Inflammatory macrophage treated with lipopolysaccharide for 4 hours (primary cell): ENCODE data around the gene ELOVL3.
"Not testable (repeated sequence)": the region's sequence is repeated elsewhere in the genome, so short reads cannot be mapped to it uniquely, and the experiment has no call there.

ENCODE experiments used
- DNase-seq: peaks from one replicate; pipeline ENCODE4 v3.0.0-alpha.2; 2020

ELOVL3 gene

GRCh38 chr10:102227050-102227449 is 951 bp downstream of the ELOVL3 start:
- DNase-seq: peak; percentile 90

- DNase-seq: peak; percentile 73
Observed at GRCh38 chr10:102229810-102230263, 3.7 kb downstream of the ELOVL3 start.

GRCh38 chr10:102230264-102230860 is 4.3 kb downstream of the ELOVL3 start:
- DNase-seq: peak; percentile 24

DNA sequence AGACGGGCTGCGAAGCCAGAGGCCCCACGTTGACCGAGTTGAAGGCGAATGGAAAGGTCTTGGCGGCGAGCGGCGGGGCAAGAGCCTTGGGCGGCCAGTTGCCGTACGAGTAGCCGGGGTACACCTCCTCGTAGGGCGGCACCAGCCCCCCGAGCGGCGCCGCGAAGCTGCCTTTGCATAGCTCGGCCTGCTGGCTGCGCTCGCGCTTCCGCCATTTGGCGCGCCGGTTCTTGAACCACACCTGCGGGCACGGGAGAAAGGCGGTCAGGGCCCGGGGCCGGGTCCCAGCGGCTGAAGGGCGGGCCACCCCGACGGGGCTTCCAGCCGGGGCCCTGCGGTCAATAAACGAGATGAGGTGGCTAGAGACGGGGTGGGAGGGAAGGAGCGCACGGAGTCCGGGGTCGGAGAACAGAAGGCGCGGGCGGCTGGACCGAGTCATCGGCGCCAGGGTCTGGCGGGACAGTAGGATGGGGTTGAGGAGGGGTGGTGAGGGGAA is 4.8 kb downstream of the ELOVL3 start:
- DNase-seq: no peak

- peak; percentile 52 for DNase-seq
Observed at GRCh38 chr10:102231357-102232318, 5.5 kb downstream of the ELOVL3 start.

- no peak for DNase-seq
Observed at GRCh38 chr10:102233997-102234396, 7.9 kb downstream of the ELOVL3 start.

DNA sequence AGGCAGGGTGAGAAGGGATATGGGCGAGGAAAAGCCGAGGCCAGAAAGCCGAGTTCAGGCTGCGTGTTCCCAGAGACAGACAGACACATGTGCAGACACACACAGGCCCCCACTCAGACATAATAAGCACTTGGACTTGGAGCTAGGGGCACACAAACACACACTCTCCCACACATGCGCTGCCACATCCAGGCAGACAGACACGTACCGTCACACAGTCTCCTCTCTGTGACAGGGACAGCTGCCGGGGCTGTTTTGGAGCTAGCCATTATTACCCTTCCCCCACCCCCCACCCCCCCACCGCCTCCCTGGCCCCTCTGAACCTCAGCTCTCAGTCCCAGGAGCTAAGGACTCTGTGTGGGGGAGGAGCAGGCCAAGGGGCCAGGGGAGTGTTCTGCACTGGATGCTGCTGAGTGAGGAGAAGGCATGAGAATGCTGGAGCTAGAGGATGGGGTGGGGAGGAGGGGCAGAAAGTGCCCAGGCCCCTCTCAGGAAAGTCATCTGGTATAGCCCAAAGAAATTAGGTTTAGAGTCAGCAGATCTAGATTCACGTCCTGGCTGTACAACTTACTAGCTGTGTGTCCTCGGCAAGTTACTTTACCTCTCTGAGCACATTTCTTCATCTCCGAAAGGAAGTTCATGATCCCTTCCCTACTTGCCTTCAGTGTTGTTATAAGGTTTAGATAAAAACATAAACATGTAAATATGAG is 8.9 kb downstream of the ELOVL3 start:
- no peak for DNase-seq

- no peak for DNase-seq
Observed at GRCh38 chr10:102235598-102235920, 9.5 kb downstream of the ELOVL3 start.

GRCh38 chr10:102236006-102236405 is 9.9 kb downstream of the ELOVL3 start:
- no peak for DNase-seq

DNA sequence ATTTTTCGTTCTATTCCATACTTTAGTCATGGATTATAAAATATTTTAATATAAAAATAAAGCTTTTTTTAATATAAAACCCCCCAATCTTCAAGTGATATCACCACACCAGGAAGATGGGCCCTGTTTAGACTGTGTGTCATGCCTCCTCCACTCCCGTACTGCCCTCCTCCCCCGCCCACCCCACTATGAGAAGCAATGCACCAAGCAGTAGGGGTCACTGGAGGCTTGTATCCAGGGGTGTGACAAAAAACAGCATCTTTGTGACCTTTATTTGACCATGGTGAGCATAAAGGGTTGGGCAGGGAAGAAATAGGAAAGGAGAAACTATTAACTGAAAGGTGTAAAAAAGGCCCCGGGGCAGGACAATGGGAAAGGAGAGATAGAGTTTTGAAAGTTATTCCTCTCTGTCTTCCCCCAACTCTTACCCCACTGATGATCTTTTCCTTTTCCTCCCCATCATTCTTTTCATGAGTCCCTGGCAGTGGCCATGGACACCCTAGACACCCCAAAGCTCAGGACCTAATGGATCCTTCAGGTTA is 11.7 kb downstream of the ELOVL3 start:
- no peak for DNase-seq

DNA sequence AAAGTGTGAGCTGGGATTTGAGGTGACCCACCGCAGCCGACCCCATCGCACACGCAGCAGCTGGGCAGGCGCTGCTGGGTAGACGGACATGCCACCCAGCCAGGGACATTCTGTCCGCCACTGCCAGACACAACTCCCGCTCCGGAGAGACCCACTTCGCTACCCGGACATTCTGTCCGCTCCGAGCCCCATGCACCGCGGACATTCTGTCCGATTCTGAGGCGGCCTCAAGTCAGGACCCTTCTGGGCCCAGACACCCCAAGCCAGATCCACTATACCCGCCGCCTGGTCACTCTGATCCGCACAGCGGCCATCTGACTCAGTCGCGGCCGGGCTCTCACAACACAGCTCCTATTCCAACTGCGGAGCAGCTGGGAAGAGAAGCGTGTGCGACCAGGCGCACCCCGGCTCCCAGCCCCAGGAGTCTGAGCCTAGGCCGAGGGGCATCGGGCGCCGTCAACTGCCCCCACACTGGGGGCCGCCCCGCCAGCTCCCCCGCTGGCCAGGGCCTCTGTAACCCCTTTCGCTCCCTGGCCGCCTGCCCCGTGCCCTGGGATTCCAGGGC is 14.4 kb downstream of the ELOVL3 start:
- DNase-seq: no peak

- DNase-seq: no peak
Observed at GRCh38 chr10:102241032-102241443, 14.9 kb downstream of the ELOVL3 start.

DNA sequence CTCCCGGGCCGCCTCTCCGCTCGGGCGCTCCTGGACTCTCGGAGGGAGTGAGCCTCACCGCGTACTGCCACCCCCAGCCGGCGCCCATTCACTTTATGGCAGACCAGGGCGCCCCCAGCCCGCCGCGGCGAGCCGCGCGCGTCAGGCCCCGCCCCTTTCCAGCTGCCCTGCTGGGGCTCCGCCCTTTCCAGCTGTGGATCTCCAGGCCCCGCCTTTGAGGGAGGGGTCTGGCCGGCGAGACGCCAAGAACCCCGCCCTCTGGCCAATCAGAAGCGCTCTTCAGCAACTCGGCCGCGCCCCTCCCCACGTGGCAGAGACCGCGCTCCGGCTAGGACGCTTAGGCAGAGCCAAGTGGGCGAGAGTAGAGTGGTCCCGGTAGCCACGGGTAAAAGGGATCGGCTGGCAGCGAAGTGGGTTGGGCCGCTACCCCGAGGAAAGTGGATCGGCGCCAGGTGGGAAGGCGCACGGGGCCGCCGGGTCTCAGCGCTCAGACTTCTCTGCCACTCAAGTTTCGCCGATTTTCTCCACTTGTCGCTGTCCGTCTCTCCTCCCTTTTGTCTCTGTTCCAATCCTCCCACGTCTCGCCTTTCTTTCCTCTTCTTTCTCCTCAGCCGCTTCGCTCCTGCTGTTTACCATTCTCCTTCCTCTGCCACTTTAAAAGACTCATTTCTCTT is 15.5 kb downstream of the ELOVL3 start, which contains the start of gene PITX3:
Gene PITX3, minus strand, starts transcription at position 69 of the 674 bp plus-strand sequence. CDS start 9,432 bp downstream, outside the sequence.
- peak; percentile 94 for DNase-seq

GRCh38 chr10:102242118-102242485 is 16.0 kb downstream of the ELOVL3 start:
- DNase-seq: no peak

- DNase-seq: no peak
Observed at GRCh38 chr10:102243309-102243708, 17.2 kb downstream of the ELOVL3 start.

DNA sequence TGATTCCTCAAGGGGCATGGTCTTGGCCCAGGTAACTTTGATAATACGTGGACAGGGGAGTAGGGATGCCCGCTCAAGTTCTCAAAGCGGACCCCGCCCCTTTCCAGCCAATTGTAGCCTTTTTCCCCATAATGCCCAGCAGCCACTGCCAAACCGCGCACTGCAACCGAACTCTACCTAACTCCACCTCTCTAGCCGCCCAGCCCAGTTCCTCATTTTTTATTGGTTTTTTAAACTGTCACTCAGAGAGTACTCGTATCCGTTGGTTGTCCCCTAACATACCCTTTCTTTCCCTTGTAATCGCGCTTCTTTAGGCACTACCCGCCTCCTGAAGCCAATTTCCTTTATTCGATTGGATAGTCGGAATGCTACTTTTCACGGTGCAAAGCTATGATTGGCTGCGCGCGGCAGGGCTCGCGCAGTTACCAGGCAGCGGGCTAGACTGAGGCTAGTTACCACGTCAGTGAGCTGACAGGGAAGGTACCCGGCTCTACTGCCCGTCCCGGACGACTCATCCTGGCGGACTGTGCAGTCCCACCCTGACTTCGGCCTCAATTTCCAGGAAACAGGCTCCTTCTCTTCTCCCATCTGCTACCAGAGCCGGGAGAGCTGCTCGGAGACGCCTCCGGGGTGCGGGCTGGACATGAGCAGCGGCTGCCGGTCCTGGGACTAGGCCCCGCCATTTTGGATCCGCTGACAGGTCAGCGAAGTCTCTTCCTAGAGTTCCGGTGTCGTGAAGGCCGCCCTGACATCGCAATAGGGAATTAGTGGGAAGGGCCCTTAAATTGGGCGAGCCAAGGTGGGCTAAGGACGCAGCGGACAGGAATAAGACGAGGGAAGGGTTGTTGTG is 19.2 kb downstream of the ELOVL3 start, which contains the start of gene GBF1:
Gene GBF1, plus strand, starts transcription at position 451 of the 850 bp plus-strand sequence. CDS start 13,407 bp downstream, outside the sequence.
- peak; percentile 100 for DNase-seq

- no peak for DNase-seq
Observed at GRCh38 chr10:102245932-102246251, 19.8 kb downstream of the ELOVL3 start.

DNA sequence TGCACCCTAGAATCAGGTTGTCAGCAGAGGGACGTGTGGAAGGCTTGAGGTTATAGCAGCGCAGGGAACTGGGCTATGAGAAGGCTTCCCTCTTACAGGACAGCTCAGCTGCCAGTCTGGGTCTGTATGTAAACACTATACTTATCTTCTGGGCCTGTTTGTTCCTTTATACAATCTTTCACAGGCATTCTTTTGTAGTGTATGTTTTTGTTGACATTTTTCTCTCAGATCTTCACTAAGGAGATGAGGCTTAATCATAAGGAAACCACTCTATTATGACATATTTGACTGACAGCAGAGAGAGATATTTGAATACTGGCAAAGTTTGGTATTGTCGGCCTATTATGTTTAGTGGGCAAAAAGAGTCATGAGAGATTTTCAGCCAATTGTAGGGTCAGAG is 20.2 kb downstream of the ELOVL3 start:
- peak; percentile 33 for DNase-seq

DNA sequence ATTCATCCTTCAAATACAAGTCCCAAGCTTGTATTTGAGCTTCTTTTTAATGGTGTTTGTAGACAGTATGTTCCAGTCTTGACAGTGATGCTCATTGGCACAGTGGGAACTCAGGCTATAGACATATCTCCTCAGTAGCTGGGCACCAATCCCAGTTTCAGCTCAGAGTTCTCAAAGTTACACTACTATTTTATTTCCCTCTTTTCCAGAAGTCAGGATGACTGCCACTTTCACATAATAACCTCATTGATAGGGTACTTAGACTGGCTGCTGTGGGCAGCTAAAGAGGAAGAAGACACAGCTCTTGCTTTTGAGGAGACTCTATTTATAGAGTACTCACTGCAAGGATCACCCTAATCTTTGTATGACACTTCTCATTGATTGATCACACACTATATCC is 21.6 kb downstream of the ELOVL3 start:
- peak; percentile 43 for DNase-seq

DNA sequence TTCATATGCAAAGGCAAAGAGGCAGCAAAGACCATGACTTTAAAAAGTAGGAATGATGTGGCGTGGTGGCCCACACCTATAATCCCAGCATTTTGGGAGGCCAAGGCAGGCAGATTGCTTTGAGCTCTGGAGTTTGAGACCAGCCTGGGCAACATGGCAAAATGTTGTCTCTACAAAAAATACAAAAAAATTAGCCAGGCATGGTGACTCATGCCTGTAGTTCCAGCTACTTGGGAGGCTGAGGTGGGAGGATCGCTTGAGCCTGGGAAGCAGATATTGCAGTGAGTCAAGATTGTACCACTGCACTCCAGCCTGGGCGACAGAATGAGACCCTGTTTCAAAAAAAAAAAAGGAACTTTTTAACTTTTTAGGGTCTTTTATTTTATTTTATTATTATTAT is 26.4 kb downstream of the ELOVL3 start:
- DNase-seq: not testable (repeated sequence)

GRCh38 chr10:102254426-102254825 is 28.3 kb downstream of the ELOVL3 start:
- DNase-seq: no peak
